Glomerular endothelial cell (primary cell): ENCODE data around the gene B9D2. TPM values are rescaled to one million over a fixed set of nuclear protein-coding genes. Genes with fewer than 3 reads are reported as not detected.
A peak's percentile ranks its signal among the peaks of the same experiment; 100 is the strongest.
"Not testable (repeated sequence)": the region's sequence is repeated elsewhere in the genome, so short reads cannot be mapped to it uniquely, and the experiment has no call there.

ENCODE experiments used
- DNase-seq: peaks from one replicate; pipeline ENCODE4 v3.0.0-alpha.2; 2011; ENCODE audit warnings: low read depth, low spot score; ENCODE audit errors: extremely low read depth
- total RNA-seq: library from RNA; depleted of rRNA; stranded (reverse); fragments of >200 nt; gene quantifications from 2 replicates; pipeline ENCODE4 v1.2.3, GENCODE V29; 2015

The B9D2 gene
- total RNA-seq, 1 donor from 2014 or later: 7.6 TPM

GRCh38 chr19:41392775-41393174 is 28.8 kb upstream of the B9D2 start:
- DNase-seq: no peak

GRCh38 chr19:41391618-41392017 is 27.7 kb upstream of the B9D2 start:
- no peak for DNase-seq

GRCh38 chr19:41386442-41386841 is 22.5 kb upstream of the B9D2 start:
- no peak for DNase-seq

GRCh38 chr19:41384351-41384750 is 20.4 kb upstream of the B9D2 start:
- no peak for DNase-seq

DNA sequence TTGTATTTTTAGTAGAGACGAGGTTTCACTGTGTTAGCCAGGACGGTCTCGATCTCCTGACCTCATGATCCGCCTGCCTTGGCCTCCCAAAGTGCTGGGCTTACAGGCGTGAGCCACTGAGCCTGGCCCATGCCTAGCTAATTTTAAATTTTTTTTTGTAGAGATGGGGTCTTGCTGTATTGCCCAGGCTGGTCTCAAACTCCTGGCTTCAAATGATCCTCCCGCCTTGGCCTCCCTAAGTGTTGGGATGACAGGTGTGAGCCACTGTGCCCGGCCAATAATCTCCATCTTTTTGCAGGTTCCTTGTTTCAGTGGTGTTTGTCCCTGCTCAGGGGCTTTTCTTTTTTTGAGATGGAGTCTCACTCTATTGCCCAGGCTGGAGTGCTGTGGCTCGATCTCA is 17.6 kb upstream of the B9D2 start:
- DNase-seq: not testable (repeated sequence)

- no peak for DNase-seq
These were observed 14.2 kb upstream of the B9D2 start for GRCh38 chr19:41377977-41378709.

- no peak for DNase-seq
These were observed 13.0 kb upstream of the B9D2 start for GRCh38 chr19:41376998-41377365.

DNA sequence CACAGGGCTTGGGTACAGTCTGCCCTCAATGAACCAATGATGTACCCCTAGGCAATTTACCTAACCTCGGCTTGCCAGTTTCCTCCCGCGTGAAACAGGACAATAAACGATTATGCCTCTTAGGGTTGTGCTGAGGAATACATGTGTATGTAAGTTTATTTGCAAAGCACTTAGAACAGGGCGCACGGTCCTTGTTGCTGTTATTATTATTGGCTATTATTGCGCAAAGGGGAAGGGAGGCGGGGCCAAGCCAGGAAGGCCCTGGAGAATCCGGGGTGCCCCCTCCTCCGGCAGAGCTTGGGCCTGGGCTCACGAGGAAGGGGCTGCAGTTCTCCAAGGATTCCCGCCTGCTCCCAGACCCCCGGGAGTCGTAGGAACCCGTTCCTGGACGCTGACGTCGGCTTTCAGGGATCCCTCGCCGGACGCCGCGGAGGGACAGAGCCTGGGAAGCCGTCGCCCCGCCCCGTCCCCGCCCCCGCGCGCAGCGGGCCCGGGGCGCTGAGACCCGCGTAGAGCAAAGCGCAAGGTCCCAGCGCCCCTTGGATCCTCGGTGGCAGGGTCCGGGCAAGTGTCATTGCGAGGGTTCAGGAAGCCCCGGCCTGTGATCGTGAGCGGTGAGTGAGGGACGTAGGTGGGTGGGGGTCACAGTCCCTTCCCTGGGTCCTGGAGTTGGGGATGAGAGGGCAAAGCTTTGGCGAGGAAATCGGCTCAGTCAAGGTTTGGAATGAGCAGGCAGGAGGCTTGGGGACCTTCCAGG is 12.5 kb upstream of the B9D2 start, which contains the start of gene TMEM91:
TSS of gene TMEM91 (plus strand) at position 293 of the 757 bp plus-strand sequence. CDS start 1,777 bp downstream, outside the sequence.
- DNase-seq: no peak

DNA sequence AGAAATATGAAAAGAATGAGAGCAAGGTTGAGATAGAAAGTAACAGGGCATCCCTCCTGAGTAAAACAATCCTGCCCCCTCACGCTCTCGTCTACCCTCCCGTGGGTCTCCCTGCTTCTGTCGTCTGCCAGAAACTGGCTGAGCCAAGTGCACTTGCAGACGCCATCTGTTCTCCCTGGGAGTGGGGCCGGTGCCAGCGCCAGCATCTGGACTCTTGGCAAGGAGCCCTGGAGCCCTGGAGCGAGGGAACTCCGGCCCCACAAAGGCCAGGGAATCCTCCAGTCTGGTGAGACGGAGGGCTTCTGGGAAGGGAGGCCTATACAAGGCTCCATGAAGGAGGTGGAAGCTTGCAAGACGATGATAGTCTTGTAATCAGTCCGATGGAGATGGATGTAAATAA is 10.0 kb upstream of the B9D2 start:
- DNase-seq: no peak

GRCh38 chr19:41372501-41372900 is 8.6 kb upstream of the B9D2 start:
- DNase-seq: no peak

DNA sequence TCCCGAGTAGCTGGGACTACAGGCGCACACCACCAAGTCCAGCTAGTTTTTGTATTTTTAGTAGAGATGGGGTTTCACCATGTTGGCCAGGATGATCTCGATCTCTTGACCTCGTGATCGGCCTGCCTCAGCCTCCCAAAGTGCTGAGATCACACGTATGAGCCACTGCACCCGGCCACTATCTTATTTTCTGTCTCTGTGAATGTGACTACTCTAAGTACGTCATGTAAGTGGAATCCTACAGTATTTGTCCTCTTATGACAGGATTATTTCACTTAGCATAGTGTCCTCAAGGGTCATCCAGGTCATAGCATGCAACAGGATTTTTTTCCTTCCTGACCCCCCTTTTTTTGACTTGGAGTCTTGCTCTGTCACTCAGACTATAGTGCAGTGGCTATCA is 7.6 kb upstream of the B9D2 start:
- no peak for DNase-seq

- DNase-seq: not testable (repeated sequence)
These were observed 7.2 kb upstream of the B9D2 start for GRCh38 chr19:41371119-41371518.

DNA sequence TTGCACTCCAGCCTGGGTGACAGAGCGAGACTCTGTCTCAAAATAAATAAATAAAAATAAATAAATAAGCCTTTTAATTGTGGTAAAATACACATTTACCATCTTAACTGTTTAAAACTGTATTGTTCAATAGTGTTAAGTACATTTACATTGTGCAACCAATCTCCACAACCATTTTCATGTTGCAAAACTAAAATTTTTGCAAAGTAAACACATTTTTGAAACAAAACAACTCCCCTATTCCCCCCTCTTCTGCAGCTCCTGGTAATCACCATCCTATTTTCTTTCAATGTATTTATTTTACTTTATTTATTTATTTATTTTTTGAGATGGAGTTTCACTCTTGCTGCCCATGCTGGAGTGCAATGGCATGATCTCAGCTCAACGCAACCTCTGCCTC is 5.8 kb upstream of the B9D2 start:
- no peak for DNase-seq

DNA sequence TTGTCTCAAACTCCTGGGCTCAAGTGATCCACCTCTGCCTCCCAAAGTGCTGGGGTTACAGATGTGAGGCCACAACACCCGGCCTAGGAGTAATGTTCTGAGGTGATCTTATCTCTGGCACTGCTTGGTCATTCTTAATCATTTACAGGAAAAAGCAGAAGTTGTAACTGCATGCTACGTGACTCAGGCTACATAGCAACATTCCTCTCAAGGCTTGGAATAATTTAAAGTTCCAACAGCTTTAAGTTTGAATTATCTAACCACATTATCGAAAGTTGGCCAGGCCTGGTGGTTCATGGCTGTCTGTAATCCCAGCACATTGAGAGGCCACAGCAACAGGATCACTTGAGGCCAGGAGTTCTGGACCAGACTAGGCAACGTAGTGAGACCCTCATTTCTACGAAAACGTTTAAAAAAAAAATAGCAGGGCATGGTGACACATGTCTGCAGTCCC is 3.9 kb upstream of the B9D2 start:
- peak; percentile 69 for DNase-seq

DNA sequence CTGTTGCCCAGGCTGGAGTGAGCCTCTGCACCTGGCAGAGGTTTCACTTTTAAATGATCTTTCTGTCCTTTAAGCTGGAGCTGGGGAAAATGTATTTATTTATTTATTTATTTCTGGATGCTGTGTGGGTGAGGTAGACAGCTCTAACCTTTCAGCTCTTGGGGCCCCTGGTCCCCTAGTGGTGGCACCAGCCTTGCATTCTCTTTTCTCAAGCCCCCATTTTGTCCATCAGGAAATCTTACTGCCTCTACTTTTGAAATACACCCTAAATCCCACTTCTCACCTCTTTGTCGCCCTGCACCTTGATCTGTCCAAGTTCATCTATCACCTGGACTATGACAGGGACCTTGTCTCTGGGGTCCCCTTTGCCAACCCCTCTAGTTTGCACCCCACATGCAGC is 2.1 kb upstream of the B9D2 start:
- no peak for DNase-seq

GRCh38 chr19:41364524-41365391 is 809 bp upstream of the B9D2 start:
- no peak for DNase-seq

DNA sequence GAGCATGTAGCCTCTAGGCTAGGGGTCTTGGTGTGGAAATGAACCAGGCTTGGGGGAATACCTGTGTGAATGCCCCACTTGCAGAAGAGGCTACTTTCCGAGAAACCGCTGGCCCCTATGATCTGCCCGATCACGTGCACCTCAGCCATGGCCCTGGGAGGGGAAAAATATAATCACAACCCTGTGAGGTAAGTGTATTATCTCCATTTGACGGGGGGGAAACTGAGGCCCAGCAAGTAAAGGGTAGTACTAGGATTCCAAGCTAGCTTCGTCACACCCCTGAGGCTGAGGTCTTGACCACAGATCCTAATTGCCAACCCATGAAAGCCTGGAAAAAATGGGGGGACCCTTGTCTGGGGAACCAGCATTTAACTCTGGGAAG is 587 bp downstream of the B9D2 start:
- DNase-seq: no peak

DNA sequence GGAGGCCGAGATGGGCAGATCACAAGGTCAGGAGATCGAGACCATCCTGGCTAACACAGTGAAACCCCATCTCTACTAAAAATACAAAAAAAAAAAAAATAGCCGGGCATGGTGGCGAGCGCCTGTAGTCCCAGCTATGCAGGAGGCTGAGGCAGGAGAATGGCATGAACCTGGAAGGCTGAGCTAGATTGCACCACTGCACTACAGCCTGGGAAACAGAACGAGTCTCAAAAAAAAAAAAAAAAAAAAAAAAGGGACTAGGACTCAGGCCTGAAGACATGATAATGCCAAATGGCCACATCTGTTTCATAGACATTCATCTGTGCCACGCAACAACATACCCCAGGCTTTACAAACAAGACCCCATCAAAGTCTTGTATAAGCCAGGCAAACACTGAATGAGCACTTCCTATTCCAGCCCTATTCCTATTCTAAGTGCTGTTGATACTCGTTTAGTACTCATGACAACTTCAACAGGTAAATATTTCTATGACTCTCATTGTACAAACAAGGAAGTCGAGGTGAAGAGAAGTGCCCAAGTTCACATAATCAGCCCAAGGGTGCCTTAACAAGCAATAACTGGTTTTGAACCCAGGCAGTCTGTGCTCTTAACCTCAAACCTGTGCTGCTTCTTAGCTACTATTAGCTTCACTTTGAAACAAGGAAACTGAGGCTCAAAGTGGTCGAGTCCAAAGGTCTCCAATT is 1.7 kb downstream of the B9D2 start:
- DNase-seq: no peak

GRCh38 chr19:41359741-41360140 is 4.2 kb downstream of the B9D2 start:
- DNase-seq: no peak

- DNase-seq: no peak
These were observed 6.2 kb downstream of the B9D2 start for GRCh38 chr19:41357746-41358145.
